Tibial nerve (tissue), 3 donors: ENCODE data around the gene RAB3IL1.

ENCODE experiments used
- CTCF ChIP-seq, 5 experiments: fragments of 200-600 bp in 3 of 5; fragments of 450-650 bp in 2 of 5; sonication (generic) in 3 of 5; IDR thresholded peaks; one replicate each; pipeline ENCODE4 v1.5.1; 2016 to 2019; ENCODE audit warnings: antibody characterized with exemption in 5 of 5, mild to moderate bottlenecking in 3 of 5, moderate library complexity in 2 of 5
- POLR2A ChIP-seq, 2 donors: fragments of 450-650 bp; IDR thresholded peaks; one replicate each; pipeline ENCODE4 v1.6.1; 2017; ENCODE audit warnings: antibody characterized with exemption in 2 of 2, mild to moderate bottlenecking in 2 of 2, moderate library complexity in 2 of 2

GRCh38 chr11:61880031-61880430 lies 37.3 kb downstream of the RAB3IL1 start:
- TF ChIP-seq CTCF (IDR thresholded peaks at IDR 0.05) = no peak
- no peak for TF ChIP-seq POLR2A (IDR thresholded peaks at IDR 0.05)
